GM21737 (cell line): Measurements from ENCODE around the gene RBM20.
A peak's percentile ranks its signal among the peaks of the same experiment; 100 is the strongest.
"Not testable (repeated sequence)": the region's sequence is repeated elsewhere in the genome, so short reads cannot be mapped to it uniquely, and the experiment has no call there.

Experiments used
- ATAC-seq: cut with Tn5 transposase; IDR thresholded peaks from one replicate; pipeline ENCODE4 v1.9.1; 2021; ENCODE audit warnings: mild to moderate bottlenecking, moderate library complexity; ENCODE audit not compliant: unreplicated experiment

RBM20 gene

DNA sequence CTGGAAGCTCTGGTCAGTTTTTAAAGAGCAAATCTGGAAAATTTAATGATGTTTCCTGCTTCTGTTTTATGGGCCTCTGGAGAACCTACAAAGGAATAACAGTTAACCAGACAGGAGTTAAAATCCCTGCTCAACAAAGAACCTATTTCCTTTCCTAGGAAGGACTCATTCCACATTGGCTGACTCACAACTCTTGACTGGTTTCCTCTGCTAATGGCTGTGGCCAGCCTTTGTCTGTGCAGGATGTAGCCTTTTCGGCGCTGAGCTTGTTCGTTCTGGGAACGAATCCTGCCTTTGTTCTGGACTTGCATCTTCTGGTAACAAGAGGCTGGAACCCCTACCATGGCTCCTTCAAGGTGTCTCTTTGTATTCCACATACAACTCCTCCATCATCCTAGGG, 114.8 kb downstream of the RBM20 start:
- no peak for ATAC-seq

DNA sequence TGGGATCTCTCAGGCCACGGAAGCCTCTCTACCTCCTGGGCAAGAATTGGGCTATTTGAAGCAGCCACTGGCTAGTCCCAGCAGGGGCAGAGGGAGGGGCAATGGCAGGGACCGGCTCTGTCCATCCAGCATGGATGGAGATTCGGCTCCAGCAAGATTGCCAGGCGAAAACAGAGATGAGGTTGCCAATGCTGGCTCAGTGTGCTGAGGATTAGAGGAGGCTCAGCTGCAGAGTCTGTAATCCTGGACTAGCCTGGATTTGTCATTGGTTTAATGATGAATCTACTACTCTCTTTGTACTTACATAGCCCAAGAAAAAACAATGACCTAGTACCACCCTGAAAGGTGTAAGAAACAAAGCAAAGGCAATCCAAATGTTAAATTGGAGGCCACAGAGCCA, 115.4 kb downstream of the RBM20 start:
- ATAC-seq, result no peak

DNA sequence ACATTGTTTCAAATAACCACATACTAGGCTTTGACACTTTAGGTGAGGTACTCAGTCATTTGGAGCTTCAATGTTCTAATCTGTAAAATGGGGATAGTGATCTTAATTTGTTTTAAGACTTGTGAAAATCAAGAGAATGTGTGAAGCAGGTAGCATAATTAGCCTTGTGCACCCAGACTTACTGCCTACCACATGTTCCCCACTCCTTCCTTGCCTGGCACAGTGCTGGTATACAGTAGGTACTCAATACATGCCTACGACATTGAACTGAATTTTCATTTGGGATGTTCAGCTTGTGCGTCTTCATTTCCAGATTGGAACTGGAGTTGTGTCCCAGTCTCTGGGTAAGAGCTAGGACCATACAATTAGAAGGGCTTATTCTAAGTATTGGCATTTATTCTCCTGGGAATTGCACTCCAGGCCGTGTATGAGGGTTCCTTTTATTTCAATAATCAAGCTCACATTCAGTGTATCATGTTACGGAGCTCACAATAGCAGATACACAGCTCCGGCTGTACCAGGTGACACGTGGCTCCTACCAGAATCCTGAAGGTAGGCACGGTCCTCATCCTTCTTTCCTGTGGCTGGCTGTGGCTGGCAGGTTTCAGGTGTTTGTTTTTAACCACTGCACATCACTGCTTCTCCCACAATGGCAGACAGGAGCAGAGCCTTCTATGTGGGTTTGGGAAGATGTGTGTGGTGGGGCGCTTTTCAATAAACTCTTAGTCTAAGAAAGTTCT, 118.1 kb downstream of the RBM20 start:
- ATAC-seq, result no peak

GRCh38 chr10:110762849-110763211, 118.7 kb downstream of the RBM20 start:
- no peak for ATAC-seq

DNA sequence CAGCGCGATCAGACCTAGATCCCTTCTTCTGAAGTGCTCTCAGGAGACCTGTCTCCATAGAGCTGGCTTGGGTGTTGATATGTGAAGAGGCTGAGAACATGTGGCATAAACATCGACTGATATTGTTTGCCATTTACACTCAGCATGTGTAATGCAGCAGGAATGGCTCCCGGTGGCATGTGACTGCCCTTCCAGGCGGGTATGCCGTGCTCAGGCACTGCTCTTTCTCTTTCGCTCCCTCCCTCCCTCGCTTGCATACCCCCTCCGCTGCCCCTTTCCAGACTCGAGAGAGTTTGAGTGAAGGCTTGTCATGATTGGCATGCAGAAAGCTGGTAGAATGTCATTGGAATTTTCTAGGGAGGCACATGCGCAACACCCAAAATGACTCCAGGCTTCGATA, 120.2 kb downstream of the RBM20 start:
- ATAC-seq, result no peak

DNA sequence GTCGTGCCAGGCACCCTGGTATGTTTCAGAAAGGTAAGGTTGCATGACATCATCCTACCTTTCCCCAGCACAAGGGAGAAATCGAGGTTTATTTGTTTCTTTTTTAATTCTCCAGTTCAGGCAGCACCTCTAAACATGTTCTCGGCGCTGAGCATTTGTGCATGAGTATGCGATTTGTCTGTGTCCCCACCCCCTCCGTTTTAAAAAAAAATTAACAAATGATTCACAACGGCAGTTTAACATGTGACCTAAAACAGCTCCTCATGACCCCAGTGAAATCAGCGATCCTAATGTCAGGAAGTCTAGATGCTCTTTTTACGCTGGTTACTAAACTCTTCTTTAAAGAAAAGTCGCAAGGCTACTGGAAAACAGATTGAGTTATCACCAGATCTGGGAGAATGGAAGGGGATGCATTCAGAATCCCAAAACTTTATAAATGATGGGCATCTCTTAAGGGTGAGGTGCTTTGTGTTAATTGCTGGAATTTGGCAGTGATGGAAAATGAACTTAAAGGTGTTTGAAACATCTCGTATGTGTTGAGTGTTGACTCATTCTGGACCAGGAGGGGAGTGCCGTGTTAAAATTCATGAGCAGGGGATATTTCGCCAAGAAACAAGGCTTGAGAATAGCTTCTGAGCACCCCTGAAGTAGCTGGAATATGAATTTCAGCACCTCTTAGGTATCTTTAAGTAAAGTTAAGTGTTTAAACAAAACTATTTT, 120.8 kb downstream of the RBM20 start:
- ATAC-seq, result no peak

DNA sequence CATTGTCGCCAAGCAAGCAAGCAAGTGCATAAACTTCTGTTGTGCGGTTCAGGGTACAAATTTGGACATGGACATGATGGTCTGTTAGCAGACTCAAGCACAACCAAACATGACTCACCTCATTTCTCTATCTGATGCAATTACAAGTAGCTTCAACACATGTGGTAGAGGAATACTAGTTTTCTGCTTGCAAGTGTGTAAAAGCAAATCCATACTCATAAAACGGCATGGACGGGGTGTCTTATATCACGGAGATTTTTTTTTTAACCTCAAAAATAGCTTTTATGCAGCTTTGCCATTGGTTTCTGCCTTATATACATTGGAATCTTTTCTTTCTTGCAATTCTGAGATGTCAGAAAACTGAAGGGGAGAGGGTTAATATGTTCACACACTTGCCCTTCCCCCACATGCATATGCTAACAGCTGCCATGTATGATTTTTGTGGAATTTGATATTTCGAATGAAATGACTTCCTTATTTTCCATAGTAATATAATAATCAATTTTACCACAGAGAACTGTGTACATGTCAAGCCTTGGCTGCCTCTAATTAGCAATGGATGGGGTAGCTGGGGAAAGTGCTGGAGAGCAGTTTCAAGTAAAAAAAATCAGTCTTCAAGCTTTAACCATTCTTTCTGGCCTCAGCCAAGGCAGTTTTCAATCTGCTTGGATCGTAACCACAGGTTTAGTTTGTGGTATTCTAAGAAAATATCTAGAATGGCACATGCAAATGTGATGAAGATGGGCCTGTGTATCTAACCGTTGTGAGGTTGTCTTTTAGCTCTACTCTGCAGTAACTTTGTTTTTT, 121.6 kb downstream of the RBM20 start:
- ATAC-seq, result no peak

- ATAC-seq, result not testable (repeated sequence)
These were observed 123.5 kb downstream of the RBM20 start for GRCh38 chr10:110767601-110768000.

GRCh38 chr10:110770243-110770642, 126.1 kb downstream of the RBM20 start:
- ATAC-seq, result no peak

GRCh38 chr10:110771486-110771885, 127.3 kb downstream of the RBM20 start:
- no peak for ATAC-seq

- ATAC-seq, result no peak
These were observed 127.9 kb downstream of the RBM20 start for GRCh38 chr10:110771991-110772390.

GRCh38 chr10:110772454-110773025, 128.4 kb downstream of the RBM20 start:
- no peak for ATAC-seq

- ATAC-seq, result no peak
These were observed 129.5 kb downstream of the RBM20 start for GRCh38 chr10:110773693-110774068.

- ATAC-seq, result peak; percentile 96
These were observed 130.2 kb downstream of the RBM20 start for GRCh38 chr10:110774069-110775019.

DNA sequence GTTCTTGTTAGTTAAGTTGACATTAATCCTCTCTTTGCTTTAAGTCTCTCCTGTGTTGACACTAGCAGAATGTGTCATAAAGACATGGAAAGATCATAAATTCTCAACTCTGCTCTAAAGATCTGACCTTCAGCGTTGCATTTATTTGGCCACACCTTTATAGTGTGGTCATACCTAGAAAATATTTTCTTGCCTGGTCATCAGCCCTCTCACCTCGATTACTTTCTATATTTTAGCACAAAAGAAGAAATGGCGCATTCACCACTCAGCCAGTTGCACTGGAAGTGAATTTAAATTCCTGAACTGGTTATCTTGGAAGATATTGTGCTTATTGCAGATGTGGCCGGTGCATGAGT, 130.9 kb downstream of the RBM20 start:
- ATAC-seq, result no peak

- ATAC-seq, result no peak
These were observed 131.3 kb downstream of the RBM20 start for GRCh38 chr10:110775406-110775805.

DNA sequence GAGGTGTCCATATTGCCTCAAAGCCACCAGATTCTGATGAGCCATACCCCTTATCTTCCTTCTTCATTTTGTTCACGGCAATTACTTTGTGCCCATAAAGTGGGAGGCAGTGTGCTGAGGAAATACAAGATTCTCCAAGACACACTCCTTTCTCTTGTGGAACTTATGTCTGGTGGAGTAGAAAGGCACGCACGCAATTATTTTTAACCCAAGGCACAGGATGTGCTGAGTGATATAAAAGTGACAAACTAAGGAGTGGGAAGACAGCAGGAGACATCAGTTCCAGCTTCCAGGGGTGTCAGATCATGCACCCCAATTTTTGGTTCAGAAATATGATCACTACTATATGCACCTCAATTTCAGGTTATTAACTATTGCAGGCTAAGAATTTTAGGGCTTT, 132.9 kb downstream of the RBM20 start:
- no peak for ATAC-seq

- ATAC-seq, result no peak
These were observed 133.5 kb downstream of the RBM20 start for GRCh38 chr10:110777661-110778060.

GRCh38 chr10:110778211-110778610, 134.1 kb downstream of the RBM20 start:
- ATAC-seq, result no peak

- ATAC-seq, result no peak
These were observed 135.4 kb downstream of the RBM20 start for GRCh38 chr10:110779489-110779888.
